ENCODE measurements around the gene HAND1. TPM values are rescaled to one million over a fixed set of nuclear protein-coding genes. Genes with fewer than 3 reads are reported as not detected.

The HAND1 gene
- total and polyA plus RNA-seq, 9 of the 15 experiments (the other 6 are each of a cell fraction or from before 2014, with no cell fraction given), result not detected

- Histone ChIP-seq H3K4me2 (ENCODE audit: insufficient read depth, low read length) (no peak overlapping the region), H3K27me3 (ENCODE audit: control insufficient read depth in 2 of 2, insufficient read depth in 2 of 2, low read length in 2 of 2) (no peaks in the 10 kb centered on the region), H3K36me3 (ENCODE audit: control insufficient read depth, insufficient read depth, low read length) (peaks cover 7% of the 10 kb centered on the region), H3K9me3 (replicated peaks; ENCODE audit: control insufficient read depth, insufficient read depth, low read depth, low read length) (no peaks in the 10 kb centered on the region), H4K20me1 (replicated peaks; ENCODE audit: control insufficient read depth, insufficient read depth, low read length) (no peaks in the 10 kb centered on the region), H3K9me1 (ENCODE audit: control insufficient read depth, insufficient read depth, low read length) (no peaks in the 10 kb centered on the region), H3K4me3 (no peak overlapping the region), H3K4me1 (replicated peaks in 1 of 2; ENCODE audit: control insufficient read depth in 2 of 2, insufficient read depth in 2 of 2, low read length in 2 of 2) (no peaks in the 10 kb centered on the region), H3K79me2 (ENCODE audit: control insufficient read depth, insufficient read depth, low read length) (no peaks in the 10 kb centered on the region), H2AFZ (ENCODE audit: low read depth, low read length) (no peak overlapping the region), H3K9ac (ENCODE audit: insufficient read depth in 1 of 2, low read depth in 2 of 2, low read length in 2 of 2) (no peak overlapping the region), H3K27ac (ENCODE audit: extremely low read depth, low read depth, low read length) (no peak overlapping the region)
- ChIA-PET POLR2A (no interaction called here), CTCF (ENCODE audit: low intra/inter-chr PET ratio) (no interaction called here)
- ATAC-seq (no peak), DNase-seq (ENCODE audit: extremely low read depth in 1 of 4, low spot score in 3 of 4) (no peak), FAIRE-seq (no peak)
- no TSS peak for BruUV-seq (replicated peaks)
- TF ChIP-seq NFE2 (IDR thresholded peaks at IDR 0.05; ENCODE audit: low read depth) (no peak), ETS1 (conservative IDR thresholded peaks at IDR 0.05; ENCODE audit: control insufficient read depth, low read depth, low read length) (no peak), SP2 (IDR thresholded peaks at IDR 0.05; ENCODE audit: extremely low read depth, low read depth, low read length, poor library complexity, severe bottlenecking) (no peak), TSC22D4 (tag; IDR thresholded peaks at IDR 0.05) (no peak)
- in situ Hi-C loops (cut with MboI) (no loop called here), intact Hi-C loops (cut with micrococcal nuclease) (no loop called here)
- WGBS (ENCODE audit: insufficient coverage, low coverage, missing lambda C conversion rate), result 39% methylated on average over 4 of the region's 4 CpGs
These were observed 46.9 kb downstream of the HAND1 start for GRCh38 chr5:154430961-154431630.
